A549 (cell line): ENCODE results near the gene OGDHL.

Experiments
- CHD2 ChIP-seq: fragments of 150-350 bp; IDR thresholded peaks from 2 replicates; pipeline ENCODE4 v1.6.1; 2014; ENCODE audit warnings: low read length; ENCODE audit not compliant: partially characterized antibody
- ELK1 ChIP-seq: fragments of 150-350 bp; IDR thresholded peaks from 2 replicates; pipeline ENCODE4 v1.6.1; 2014; ENCODE audit warnings: low read depth, mild to moderate bottlenecking, low read length
- JUN ChIP-seq, 2 experiments: fragments of >200 bp; sonication (Bioruptor Twin); formaldehyde crosslinking; IDR thresholded peaks; 2 replicates in 1 of 2; 3 replicates in 1 of 2; pipeline ENCODE4 v1.6.1; 2016 to 2017
- KDM1A ChIP-seq: fragments of 200-600 bp; sonication (generic); IDR thresholded peaks from 2 replicates; pipeline ENCODE4 v1.6.1; 2016; ENCODE audit warnings: low read depth, mild to moderate bottlenecking
- POLR2A ChIP-seq: IDR thresholded peaks from 2 replicates; pipeline ENCODE4 v1.6.1; 2012; ENCODE audit warnings: mild to moderate bottlenecking, low read length
- POLR2AphosphoS2 ChIP-seq: conservative IDR thresholded peaks from 2 replicates; pipeline ENCODE4 v1.6.1; 2012; ENCODE audit warnings: low read length, improper control_type of control experiment, inconsistent platforms
- TF ChIP-seq, protein P1 (sequence below): fragments of >200 bp; sonication (Bioruptor Twin); formaldehyde crosslinking; IDR thresholded peaks from 3 replicates; pipeline ENCODE4 v1.5.1; 2016
- TF ChIP-seq, protein P2 (sequence below): fragments of 200-600 bp; sonication (generic); IDR thresholded peaks from 2 replicates; pipeline ENCODE4 v1.6.1; 2016; ENCODE audit warnings: antibody characterized with exemption, mild to moderate bottlenecking, moderate library complexity

DNA sequence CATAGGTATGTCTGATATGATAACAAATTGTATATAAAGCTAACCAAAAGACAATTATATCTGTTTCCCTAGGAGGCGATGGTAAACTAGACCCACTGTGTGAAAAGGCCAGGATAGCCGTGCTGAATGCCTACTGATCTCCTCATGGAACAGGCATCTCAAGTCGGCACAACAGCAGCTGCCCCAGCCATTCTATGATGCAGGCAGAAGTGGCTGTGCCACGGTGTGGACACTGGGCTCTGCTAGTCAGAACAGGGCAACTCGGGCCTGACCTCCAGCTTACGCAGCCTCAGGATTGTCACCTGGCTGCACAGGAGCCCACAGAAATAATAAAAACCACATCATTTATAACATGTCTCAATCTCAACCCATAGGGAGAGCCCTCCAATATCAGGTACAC lies 67.7 kb downstream of the OGDHL start:
- TF ChIP-seq, protein P1, sequence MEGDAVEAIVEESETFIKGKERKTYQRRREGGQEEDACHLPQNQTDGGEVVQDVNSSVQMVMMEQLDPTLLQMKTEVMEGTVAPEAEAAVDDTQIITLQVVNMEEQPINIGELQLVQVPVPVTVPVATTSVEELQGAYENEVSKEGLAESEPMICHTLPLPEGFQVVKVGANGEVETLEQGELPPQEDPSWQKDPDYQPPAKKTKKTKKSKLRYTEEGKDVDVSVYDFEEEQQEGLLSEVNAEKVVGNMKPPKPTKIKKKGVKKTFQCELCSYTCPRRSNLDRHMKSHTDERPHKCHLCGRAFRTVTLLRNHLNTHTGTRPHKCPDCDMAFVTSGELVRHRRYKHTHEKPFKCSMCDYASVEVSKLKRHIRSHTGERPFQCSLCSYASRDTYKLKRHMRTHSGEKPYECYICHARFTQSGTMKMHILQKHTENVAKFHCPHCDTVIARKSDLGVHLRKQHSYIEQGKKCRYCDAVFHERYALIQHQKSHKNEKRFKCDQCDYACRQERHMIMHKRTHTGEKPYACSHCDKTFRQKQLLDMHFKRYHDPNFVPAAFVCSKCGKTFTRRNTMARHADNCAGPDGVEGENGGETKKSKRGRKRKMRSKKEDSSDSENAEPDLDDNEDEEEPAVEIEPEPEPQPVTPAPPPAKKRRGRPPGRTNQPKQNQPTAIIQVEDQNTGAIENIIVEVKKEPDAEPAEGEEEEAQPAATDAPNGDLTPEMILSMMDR: no peak
- TF ChIP-seq, protein P2, sequence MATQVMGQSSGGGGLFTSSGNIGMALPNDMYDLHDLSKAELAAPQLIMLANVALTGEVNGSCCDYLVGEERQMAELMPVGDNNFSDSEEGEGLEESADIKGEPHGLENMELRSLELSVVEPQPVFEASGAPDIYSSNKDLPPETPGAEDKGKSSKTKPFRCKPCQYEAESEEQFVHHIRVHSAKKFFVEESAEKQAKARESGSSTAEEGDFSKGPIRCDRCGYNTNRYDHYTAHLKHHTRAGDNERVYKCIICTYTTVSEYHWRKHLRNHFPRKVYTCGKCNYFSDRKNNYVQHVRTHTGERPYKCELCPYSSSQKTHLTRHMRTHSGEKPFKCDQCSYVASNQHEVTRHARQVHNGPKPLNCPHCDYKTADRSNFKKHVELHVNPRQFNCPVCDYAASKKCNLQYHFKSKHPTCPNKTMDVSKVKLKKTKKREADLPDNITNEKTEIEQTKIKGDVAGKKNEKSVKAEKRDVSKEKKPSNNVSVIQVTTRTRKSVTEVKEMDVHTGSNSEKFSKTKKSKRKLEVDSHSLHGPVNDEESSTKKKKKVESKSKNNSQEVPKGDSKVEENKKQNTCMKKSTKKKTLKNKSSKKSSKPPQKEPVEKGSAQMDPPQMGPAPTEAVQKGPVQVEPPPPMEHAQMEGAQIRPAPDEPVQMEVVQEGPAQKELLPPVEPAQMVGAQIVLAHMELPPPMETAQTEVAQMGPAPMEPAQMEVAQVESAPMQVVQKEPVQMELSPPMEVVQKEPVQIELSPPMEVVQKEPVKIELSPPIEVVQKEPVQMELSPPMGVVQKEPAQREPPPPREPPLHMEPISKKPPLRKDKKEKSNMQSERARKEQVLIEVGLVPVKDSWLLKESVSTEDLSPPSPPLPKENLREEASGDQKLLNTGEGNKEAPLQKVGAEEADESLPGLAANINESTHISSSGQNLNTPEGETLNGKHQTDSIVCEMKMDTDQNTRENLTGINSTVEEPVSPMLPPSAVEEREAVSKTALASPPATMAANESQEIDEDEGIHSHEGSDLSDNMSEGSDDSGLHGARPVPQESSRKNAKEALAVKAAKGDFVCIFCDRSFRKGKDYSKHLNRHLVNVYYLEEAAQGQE: no peak
- TF ChIP-seq POLR2A: no peak
- no peak for TF ChIP-seq JUN (IDR thresholded peaks at IDR 0.05)
- no peak for TF ChIP-seq CHD2
- no peak for TF ChIP-seq KDM1A
- TF ChIP-seq POLR2AphosphoS2: no peak
- TF ChIP-seq ELK1: no peak
